GM19455 (cell line): Measurements from ENCODE around the gene FKBP11.
A peak's percentile ranks its signal among the peaks of the same experiment; 100 is the strongest.

Experiments used
- ATAC-seq: cut with Tn5 transposase; IDR thresholded peaks from one replicate; pipeline ENCODE4 v1.9.1; 2021; ENCODE audit not compliant: unreplicated experiment

Gene FKBP11

DNA sequence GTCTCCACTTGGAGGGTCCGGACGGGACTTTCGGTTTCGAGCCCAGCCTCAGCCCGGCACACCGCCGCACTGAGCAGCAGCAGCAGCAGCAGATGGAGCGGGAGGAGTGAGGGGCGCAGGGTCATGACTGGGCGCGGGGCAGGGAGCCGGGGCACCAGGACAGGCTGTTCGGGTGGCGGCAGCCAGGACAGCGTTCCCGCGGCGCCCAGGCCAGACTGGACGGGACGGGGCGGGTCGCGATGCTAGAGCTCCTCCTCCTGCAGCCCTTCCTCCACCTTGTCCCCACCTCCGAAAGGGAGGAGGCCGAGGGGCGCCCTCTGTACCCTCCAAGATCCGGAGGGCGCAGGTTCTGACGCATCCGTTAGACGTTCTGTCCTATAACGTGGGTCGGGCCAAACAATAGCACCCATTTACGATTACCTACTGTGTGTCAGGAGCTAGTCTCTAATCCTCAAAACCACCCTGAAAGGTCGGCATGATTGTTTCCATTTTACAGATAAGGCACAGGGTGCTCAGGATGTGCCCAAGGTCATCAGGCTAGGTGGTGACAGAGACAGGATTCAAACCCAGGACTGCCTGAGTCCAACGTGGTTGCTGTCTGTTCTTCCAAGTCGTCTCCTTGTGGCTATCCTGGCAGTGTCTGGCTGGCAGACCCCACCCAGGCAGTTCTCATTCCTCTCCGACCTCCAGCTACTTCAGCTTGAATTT, at the start of gene FKBP11:
FKBP11 (minus strand) TSS at position 189 of the 708 bp plus-strand sequence; CDS start at position 125, 64 bp downstream.
- peak; percentile 58 for ATAC-seq

GRCh38 chr12:48973941-48974673, 48.8 kb upstream of the FKBP11 start:
- ATAC-seq: no peak

DNA sequence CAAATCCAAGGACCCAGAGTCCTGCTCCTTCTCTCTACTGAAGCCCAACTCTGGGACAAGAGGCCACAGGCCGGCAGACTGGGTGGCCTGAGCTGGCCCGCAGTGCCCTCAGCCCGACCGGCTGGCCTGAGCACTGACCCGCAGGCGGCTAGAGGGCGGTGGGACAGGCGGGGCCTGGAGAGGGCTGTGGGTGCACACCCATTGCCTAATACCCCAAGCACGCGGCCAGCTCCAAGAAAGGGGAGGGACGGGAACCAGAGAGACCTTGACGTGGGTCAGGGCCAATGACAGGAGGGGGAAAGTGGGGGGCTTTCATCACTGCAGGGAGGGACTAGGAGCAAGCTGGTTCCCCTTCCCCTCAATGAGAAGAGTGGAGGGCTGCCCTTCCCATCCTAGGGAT, 48.2 kb upstream of the FKBP11 start:
- ATAC-seq: no peak

- no peak for ATAC-seq
Measured at GRCh38 chr12:48972952-48973483, 47.7 kb upstream of the FKBP11 start.

DNA sequence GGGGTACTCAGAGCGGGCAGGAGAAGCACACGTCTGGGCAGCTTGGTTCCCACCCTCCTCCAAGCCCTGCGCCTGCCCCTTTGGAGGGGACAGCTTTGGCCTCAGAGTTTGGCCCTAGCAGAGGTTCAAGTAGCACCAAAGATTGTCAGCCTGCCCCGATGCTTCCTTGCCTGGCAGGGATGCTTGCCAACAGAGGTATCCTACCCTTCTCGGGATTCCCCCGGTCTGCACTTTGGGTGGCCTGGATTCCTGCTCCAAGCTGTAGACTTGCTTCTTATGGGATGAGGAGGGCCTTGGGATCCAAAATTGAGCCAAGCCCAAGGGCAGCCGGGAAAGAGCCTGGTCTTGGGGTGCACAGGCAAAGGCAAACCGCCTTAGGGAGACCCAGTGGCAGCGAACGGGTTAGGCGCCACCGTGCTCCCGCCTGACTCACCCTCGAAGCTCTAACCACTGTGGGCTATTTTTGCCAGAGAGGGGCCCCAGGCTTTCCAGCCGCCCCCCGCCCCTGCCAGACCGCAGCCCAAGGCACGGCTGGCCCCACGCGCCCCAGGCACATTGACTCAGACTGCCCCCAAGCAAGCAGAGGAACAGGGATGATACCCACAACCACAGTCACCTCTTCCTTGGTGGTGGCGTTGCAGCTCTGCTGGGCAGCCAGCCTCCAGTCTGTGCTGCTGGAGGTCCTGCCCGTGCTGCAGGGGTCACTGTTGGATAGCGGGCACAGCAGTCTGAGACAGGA, 47.1 kb upstream of the FKBP11 start:
- no peak for ATAC-seq

DNA sequence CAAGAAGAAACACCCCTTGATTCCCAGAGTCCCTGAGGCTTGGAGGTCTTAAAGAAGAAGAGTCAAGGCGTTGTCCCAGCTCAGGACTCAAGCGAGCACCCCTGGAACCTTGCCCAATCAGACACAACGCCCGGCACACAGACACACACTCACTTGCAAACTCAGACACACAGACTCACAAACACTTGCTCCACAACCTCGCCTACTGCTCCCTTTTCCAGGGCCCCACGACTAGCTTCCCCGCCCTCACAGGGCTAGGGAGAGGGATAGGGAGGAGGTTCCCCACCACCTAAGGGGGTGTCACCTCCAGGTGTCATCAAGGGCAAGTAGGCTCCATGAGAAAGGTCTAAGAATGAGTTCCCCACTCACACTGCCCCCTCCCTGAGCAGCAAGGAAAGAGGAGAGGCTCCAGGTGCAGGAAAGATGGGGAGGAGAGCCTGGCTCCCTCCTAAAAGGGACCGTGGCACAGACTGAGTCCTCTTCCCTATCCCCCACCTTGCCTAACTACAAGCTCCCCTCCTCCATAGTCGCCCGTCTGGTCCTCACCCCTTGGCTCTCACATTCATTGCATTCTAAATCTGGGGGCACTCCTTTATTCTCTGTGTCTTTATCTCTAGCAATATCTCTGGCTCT, 45.5 kb upstream of the FKBP11 start:
- no peak for ATAC-seq

DNA sequence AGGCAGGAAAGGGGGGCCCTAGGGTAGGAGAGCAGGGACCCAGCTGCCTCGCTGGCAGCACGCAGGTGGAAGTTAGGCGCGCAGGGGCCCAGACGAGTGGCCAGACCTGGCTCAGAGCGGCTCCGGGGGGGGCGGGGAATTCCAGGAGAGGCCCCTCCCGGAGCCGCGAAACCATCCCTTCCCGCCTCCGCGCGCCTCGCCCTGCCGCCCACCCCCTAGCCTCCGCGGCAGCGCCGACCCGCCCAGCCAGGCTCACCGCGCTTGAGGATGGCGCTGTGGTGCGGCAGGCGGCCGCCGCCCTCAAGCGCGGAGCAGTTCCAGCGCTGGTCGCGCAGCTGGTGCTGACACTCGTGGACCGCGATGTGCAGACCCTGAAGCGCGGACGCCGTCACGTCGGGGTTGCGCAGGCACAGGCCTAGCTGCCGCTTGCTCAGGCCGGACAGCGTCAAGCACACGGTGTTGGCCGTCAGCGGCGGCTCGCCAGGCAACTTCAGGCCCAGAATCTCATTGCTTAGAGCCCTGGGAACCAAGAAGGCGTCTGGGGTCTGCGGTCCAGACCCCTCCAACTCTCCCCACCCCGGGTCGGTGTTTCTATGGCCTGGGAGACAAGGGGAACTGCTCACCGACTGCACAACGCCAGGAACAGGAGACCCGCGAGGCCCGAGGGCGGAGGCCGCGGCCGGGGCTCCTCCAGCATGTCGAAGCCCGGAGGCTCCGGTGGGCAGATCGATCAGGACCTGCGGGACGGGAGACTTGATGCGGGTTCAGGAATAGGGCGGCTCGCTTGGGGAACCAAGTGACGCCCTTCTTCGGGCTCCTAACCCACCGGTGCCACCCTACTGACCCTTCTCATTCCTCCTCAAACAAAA, 44.8 kb upstream of the FKBP11 start:
- no peak for ATAC-seq

GRCh38 chr12:48969160-48969771, 44.0 kb upstream of the FKBP11 start:
- ATAC-seq: no peak

GRCh38 chr12:48968467-48968866, 43.2 kb upstream of the FKBP11 start:
- ATAC-seq: no peak

DNA sequence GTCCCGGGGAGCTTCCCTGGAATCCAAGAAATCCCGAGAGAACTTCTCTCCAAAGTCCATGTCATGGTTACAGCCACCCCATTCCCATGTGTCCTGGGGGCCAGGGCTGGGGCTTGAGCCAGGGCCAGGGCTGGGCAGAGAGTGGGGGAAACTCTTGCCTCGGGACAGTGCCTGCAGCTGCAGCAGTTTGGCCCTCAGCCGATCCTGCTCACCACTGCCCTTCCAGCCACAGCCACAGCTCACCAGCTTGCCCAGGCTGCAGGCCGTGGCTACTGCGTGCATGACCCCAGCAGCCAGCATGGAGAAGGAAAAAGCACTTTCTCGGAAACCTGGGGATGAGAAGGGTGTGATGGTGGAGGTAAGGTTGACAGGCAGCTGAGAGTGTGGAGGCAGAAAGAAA, 42.7 kb upstream of the FKBP11 start:
- no peak for ATAC-seq

- ATAC-seq: no peak
Measured at GRCh38 chr12:48966177-48966895, 41.0 kb upstream of the FKBP11 start.

- no peak for ATAC-seq
Measured at GRCh38 chr12:48965298-48965838, 40.1 kb upstream of the FKBP11 start.

GRCh38 chr12:48961801-48962200, 36.5 kb upstream of the FKBP11 start:
- no peak for ATAC-seq

DNA sequence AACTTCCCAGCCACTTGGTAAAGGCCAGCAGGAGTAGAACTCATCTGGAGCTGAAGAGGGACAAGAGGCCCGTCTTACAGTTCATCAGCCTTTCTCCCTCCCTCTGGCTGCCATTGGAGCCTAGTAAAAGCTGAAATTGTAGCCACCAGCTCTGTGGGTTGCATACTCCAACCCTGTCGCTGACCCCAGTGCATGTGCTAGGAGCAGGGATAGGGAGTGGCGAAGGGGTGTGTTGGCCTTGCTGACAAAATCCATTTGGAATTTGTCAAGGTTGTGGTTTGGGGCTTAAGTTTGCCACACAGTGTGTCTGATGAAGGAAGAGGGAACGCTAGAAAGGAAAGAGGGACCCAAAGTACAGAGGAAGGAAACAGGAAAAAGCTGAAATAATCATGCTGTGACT, 36.0 kb upstream of the FKBP11 start:
- ATAC-seq: no peak

DNA sequence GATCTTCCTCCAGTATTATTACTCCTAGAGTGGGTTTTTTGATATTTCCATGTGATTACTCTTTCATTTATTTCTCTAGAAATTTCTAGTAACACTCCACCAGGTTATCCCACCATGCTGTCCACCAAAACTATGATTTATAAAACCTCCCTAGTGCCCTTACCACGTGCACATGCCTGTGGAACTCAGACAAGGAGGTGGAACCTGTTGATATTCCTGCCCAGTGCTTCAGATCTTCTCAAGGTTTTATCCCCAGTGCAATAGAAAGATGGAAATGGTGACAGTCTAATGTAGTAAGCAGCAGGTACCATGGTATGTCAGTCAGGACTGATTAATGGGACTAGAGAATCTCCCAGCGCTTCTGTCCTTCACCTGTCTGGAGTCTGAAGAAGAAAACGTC, 35.5 kb upstream of the FKBP11 start:
- ATAC-seq: no peak

DNA sequence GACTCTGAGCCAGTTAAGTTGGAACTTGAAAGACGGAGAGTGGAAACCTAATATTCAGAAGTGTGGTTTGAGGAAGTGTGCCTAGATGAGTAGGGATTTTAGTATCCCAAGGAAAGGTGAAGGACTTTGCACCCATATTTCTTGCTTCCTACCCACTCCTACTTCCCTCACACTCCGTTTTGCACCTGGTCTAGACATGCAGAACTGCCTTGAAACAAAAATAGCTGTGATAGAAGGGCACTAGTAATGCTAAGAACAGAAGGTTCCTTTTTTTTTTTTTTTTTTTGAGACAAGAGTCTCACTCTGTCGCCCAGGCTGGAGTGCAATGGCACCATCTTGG, 32.7 kb upstream of the FKBP11 start:
- ATAC-seq: no peak

- peak; percentile 94 for ATAC-seq
Measured at GRCh38 chr12:48957141-48958048, 32.1 kb upstream of the FKBP11 start, which contains the start of gene ARF3. Gene ARF3, minus strand, starts transcription at chr12:48957487. Its CDS starts 16,392 bp downstream, at chr12:48941095.
